HG03095 (cell line): ENCODE measurements around the gene ARMC8.

Source experiments
- ATAC-seq: cut with Tn5 transposase; IDR thresholded peaks from one replicate; pipeline ENCODE4 v1.9.1; 2021; ENCODE audit warnings: moderate library complexity; ENCODE audit not compliant: unreplicated experiment

The ARMC8 gene

GRCh38 chr3:138241061-138241460 is 54.0 kb downstream of the ARMC8 start:
- no peak for ATAC-seq

GRCh38 chr3:138241676-138242075 is 54.6 kb downstream of the ARMC8 start:
- no peak for ATAC-seq

GRCh38 chr3:138242466-138242865 is 55.4 kb downstream of the ARMC8 start:
- ATAC-seq: no peak

GRCh38 chr3:138245026-138245425 is 57.9 kb downstream of the ARMC8 start:
- no peak for ATAC-seq

GRCh38 chr3:138249636-138250035 is 62.5 kb downstream of the ARMC8 start:
- no peak for ATAC-seq

GRCh38 chr3:138253609-138254008 is 66.5 kb downstream of the ARMC8 start:
- no peak for ATAC-seq

GRCh38 chr3:138254216-138254615 is 67.1 kb downstream of the ARMC8 start:
- ATAC-seq: no peak

- no peak for ATAC-seq
Observed at GRCh38 chr3:138256022-138256421, 68.9 kb downstream of the ARMC8 start.

GRCh38 chr3:138257986-138258385 is 70.9 kb downstream of the ARMC8 start:
- ATAC-seq: no peak

- no peak for ATAC-seq
Observed at GRCh38 chr3:138259126-138259525, 72.0 kb downstream of the ARMC8 start.

GRCh38 chr3:138260611-138261010 is 73.5 kb downstream of the ARMC8 start:
- ATAC-seq: no peak

- ATAC-seq: no peak
Observed at GRCh38 chr3:138263104-138263503, 76.0 kb downstream of the ARMC8 start.

GRCh38 chr3:138265745-138266144 is 78.6 kb downstream of the ARMC8 start:
- no peak for ATAC-seq

GRCh38 chr3:138267083-138267482 is 80.0 kb downstream of the ARMC8 start:
- ATAC-seq: no peak

GRCh38 chr3:138270245-138270644 is 83.1 kb downstream of the ARMC8 start:
- no peak for ATAC-seq

- no peak for ATAC-seq
Observed at GRCh38 chr3:138271189-138271794, 84.2 kb downstream of the ARMC8 start.

- ATAC-seq: no peak
Observed at GRCh38 chr3:138281561-138281960, 94.5 kb downstream of the ARMC8 start.

- no peak for ATAC-seq
Observed at GRCh38 chr3:138282836-138283235, 95.7 kb downstream of the ARMC8 start.

GRCh38 chr3:138284079-138284478 is 97.0 kb downstream of the ARMC8 start:
- no peak for ATAC-seq

GRCh38 chr3:138284957-138285477 is 97.9 kb downstream of the ARMC8 start:
- no peak for ATAC-seq

GRCh38 chr3:138289260-138289659 is 102.2 kb downstream of the ARMC8 start:
- no peak for ATAC-seq

GRCh38 chr3:138289701-138290100 is 102.6 kb downstream of the ARMC8 start:
- no peak for ATAC-seq

- ATAC-seq: no peak
Observed at GRCh38 chr3:138296639-138297038, 109.5 kb downstream of the ARMC8 start.
